Suprapubic skin (tissue), 4 donors: Measurements from ENCODE around the gene ARHGAP35. TPM values are rescaled to one million over a fixed set of nuclear protein-coding genes. Genes with fewer than 3 reads are reported as not detected.

ENCODE experiments used
- DNase-seq, 2 donors: peaks; one replicate each; pipeline ENCODE4 v3.0.0-alpha.2; 2019; ENCODE audit warnings: low spot score in 2 of 2
- H3K27ac ChIP-seq: fragments of 200-600 bp; sonication (generic); one replicate; pipeline ENCODE4 v1.5.1; 2019
- H3K27me3 ChIP-seq: fragments of 200-600 bp; sonication (generic); one replicate; pipeline ENCODE4 v1.5.1; 2019
- H3K36me3 ChIP-seq: fragments of 200-600 bp; sonication (generic); one replicate; pipeline ENCODE4 v1.5.1; 2019
- H3K4me1 ChIP-seq: fragments of 200-600 bp; sonication (generic); one replicate; pipeline ENCODE4 v1.5.1; 2019
- H3K4me3 ChIP-seq: fragments of 200-600 bp; sonication (generic); one replicate; pipeline ENCODE4 v1.5.1; 2019; ENCODE audit warnings: mild to moderate bottlenecking
- H3K9me3 ChIP-seq: fragments of 200-600 bp; sonication (generic); one replicate; pipeline ENCODE4 v1.5.1; 2019
- EP300 ChIP-seq: sonication (generic); formaldehyde crosslinking; IDR thresholded peaks from one replicate; pipeline ENCODE4 v1.6.1; 2017; ENCODE audit warnings: antibody characterized with exemption
- POLR2A ChIP-seq, 2 donors: fragments of 450-650 bp; IDR thresholded peaks; one replicate each; pipeline ENCODE4 v1.6.1; 2017; ENCODE audit warnings: antibody characterized with exemption in 2 of 2, mild to moderate bottlenecking in 2 of 2, moderate library complexity in 2 of 2
- POLR2AphosphoS5 ChIP-seq, 3 donors: sonication (generic); formaldehyde crosslinking; IDR thresholded peaks; one replicate each; pipeline ENCODE4 v1.6.1; 2017; ENCODE audit warnings: antibody characterized with exemption in 3 of 3
- WGBS: methylation state at CpG from one replicate; pipeline ENCODE4 v1.1.5; 2018; 5-methylcytosine and 5-hydroxymethylcytosine counted together
- total RNA-seq, 4 donors: library from RNA; depleted of rRNA; stranded (reverse); fragments of >200 nt; gene quantifications; one replicate each; pipeline ENCODE4 v1.1.0, GENCODE V29; 2016
- TF ChIP-seq, protein P1 (sequence below), 2 donors: fragments of 200-600 bp in 1 of 2; fragments of 450-650 bp in 1 of 2; sonication (generic) in 1 of 2; IDR thresholded peaks; one replicate each; pipeline ENCODE4 v1.5.1; 2016 to 2019; ENCODE audit warnings: antibody characterized with exemption in 2 of 2, mild to moderate bottlenecking in 1 of 2, moderate library complexity in 1 of 2

ARHGAP35 gene
- total RNA-seq, 4 donors from 2014 or later, result 33.9 to 54.2 (median 46.5) TPM

- WGBS, result 27% methylated on average over 3 of the region's 3 CpGs
- no peak for DNase-seq
- Histone ChIP-seq H3K4me3 (no peak overlapping the region), H3K27ac (no peak overlapping the region), H3K9me3 (no peaks in the 10 kb centered on the region), H3K36me3 (no peaks in the 10 kb centered on the region), H3K4me1 (peaks cover 8% of the 10 kb centered on the region), H3K27me3 (no peaks in the 10 kb centered on the region)
- TF ChIP-seq, protein P1, sequence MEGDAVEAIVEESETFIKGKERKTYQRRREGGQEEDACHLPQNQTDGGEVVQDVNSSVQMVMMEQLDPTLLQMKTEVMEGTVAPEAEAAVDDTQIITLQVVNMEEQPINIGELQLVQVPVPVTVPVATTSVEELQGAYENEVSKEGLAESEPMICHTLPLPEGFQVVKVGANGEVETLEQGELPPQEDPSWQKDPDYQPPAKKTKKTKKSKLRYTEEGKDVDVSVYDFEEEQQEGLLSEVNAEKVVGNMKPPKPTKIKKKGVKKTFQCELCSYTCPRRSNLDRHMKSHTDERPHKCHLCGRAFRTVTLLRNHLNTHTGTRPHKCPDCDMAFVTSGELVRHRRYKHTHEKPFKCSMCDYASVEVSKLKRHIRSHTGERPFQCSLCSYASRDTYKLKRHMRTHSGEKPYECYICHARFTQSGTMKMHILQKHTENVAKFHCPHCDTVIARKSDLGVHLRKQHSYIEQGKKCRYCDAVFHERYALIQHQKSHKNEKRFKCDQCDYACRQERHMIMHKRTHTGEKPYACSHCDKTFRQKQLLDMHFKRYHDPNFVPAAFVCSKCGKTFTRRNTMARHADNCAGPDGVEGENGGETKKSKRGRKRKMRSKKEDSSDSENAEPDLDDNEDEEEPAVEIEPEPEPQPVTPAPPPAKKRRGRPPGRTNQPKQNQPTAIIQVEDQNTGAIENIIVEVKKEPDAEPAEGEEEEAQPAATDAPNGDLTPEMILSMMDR (IDR thresholded peaks at IDR 0.05), result no peak
These were observed 29.8 kb downstream of the ARHGAP35 start for GRCh38 chr19:46890423-46891170.

- TF ChIP-seq POLR2AphosphoS5 (IDR thresholded peaks at IDR 0.05) (no peak), POLR2A (IDR thresholded peaks at IDR 0.05) (no peak), EP300 (no peak)
- TF ChIP-seq, protein P1 (IDR thresholded peaks at IDR 0.05), result no peak
- WGBS, result 85% methylated on average over 11 of the region's 11 CpGs
- H3K4me3 ChIP-seq, result no peak overlapping the region
- H3K36me3 ChIP-seq, result no peaks in the 10 kb centered on the region
- no peak for DNase-seq
- H3K4me1 ChIP-seq, result peaks cover 8% of the 10 kb centered on the region
- H3K27me3 ChIP-seq, result no peaks in the 10 kb centered on the region
- H3K9me3 ChIP-seq, result no peaks in the 10 kb centered on the region
- H3K27ac ChIP-seq, result no peak overlapping the region
These were observed 31.7 kb downstream of the ARHGAP35 start for GRCh38 chr19:46892252-46893179.

- H3K27me3 ChIP-seq, result no peaks in the 10 kb centered on the region
- no peak overlapping the region for H3K27ac ChIP-seq
- WGBS, result 86% methylated on average over 10 of the region's 10 CpGs
- peaks cover 18% of the 10 kb centered on the region for H3K4me1 ChIP-seq
- no peaks in the 10 kb centered on the region for H3K36me3 ChIP-seq
- TF ChIP-seq EP300 (no peak), POLR2A (IDR thresholded peaks at IDR 0.05) (no peak), POLR2AphosphoS5 (IDR thresholded peaks at IDR 0.05) (no peak)
- TF ChIP-seq, protein P1 (IDR thresholded peaks at IDR 0.05), result no peak
- no peak overlapping the region for H3K4me3 ChIP-seq
- DNase-seq, result peak in 1 of 2 donors; percentile 25
- no peaks in the 10 kb centered on the region for H3K9me3 ChIP-seq
These were observed 35.4 kb downstream of the ARHGAP35 start for GRCh38 chr19:46896076-46896794.

GRCh38 chr19:46898731-46899130 is 37.9 kb downstream of the ARHGAP35 start:
- Histone ChIP-seq H3K27ac (no peak overlapping the region), H3K4me1 (peaks cover 42% of the 10 kb centered on the region), H3K36me3 (no peaks in the 10 kb centered on the region), H3K27me3 (no peaks in the 10 kb centered on the region), H3K9me3 (no peaks in the 10 kb centered on the region), H3K4me3 (no peak overlapping the region)
- peak in 1 of 2 donors; percentile 59 for DNase-seq
- 43% methylated on average over 5 of the region's 5 CpGs for WGBS
- TF ChIP-seq, protein P1 (IDR thresholded peaks at IDR 0.05), result no peak
- TF ChIP-seq POLR2A (IDR thresholded peaks at IDR 0.05) (no peak), EP300 (no peak), POLR2AphosphoS5 (IDR thresholded peaks at IDR 0.05) (no peak)
